ENCODE data around the gene CCDC92.

Gene CCDC92

DNA sequence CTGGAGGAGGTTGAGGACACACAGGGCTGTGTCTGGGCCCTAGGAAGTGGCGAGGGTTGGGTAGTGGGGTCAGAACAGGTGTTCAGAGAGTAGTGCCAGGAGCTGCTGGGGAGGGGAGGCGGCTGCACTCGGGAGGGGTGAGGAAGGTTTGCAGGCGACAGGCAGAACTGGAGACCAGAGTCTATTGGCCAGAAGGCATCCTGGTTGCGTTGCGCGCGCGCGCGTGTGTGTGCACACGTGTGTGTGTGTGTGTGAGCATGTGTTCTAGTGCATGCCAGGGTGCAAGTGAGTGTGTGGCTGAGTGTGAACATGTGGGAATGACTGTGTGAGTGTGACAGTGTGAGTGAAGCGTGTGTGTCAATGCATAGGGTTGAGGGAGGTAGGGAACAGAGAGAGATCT is 86.4 kb downstream of the CCDC92 start:
- H3K27me3 ChIP-seq (ENCODE audit: low read length) = no peaks in the 10 kb centered on the region
- no peak overlapping the region for H3K4me3 ChIP-seq (ENCODE audit: insufficient read depth, low read length, poor library complexity, severe bottlenecking)
- no peak overlapping the region for H2AFZ ChIP-seq (ENCODE audit: low read depth, low read length, severe bottlenecking)
- TF ChIP-seq, protein P1, sequence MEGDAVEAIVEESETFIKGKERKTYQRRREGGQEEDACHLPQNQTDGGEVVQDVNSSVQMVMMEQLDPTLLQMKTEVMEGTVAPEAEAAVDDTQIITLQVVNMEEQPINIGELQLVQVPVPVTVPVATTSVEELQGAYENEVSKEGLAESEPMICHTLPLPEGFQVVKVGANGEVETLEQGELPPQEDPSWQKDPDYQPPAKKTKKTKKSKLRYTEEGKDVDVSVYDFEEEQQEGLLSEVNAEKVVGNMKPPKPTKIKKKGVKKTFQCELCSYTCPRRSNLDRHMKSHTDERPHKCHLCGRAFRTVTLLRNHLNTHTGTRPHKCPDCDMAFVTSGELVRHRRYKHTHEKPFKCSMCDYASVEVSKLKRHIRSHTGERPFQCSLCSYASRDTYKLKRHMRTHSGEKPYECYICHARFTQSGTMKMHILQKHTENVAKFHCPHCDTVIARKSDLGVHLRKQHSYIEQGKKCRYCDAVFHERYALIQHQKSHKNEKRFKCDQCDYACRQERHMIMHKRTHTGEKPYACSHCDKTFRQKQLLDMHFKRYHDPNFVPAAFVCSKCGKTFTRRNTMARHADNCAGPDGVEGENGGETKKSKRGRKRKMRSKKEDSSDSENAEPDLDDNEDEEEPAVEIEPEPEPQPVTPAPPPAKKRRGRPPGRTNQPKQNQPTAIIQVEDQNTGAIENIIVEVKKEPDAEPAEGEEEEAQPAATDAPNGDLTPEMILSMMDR (IDR thresholded peaks at IDR 0.05; ENCODE audit: insufficient read depth, low read length, poor library complexity, severe bottlenecking) = no peak
- TF ChIP-seq EZH2phosphoT487 (conservative IDR thresholded peaks at IDR 0.05; ENCODE audit: low read length) = no peak
- no peak overlapping the region for H3K27ac ChIP-seq (ENCODE audit: low read depth, low read length)
- no peaks in the 10 kb centered on the region for H3K9me3 ChIP-seq (ENCODE audit: insufficient read depth, low read length)
- H3K36me3 ChIP-seq (ENCODE audit: low read length) = no peaks in the 10 kb centered on the region
- no peaks in the 10 kb centered on the region for H3K9me2 ChIP-seq (replicated peaks; ENCODE audit: insufficient read depth, low read length)
- no peaks in the 10 kb centered on the region for H3K79me2 ChIP-seq (ENCODE audit: insufficient read depth, low read length)
- no peaks in the 10 kb centered on the region for H3F3A ChIP-seq (ENCODE audit: insufficient read depth)
- no peak overlapping the region for H3K4me2 ChIP-seq (ENCODE audit: low read depth, low read length, poor library complexity, severe bottlenecking)
- H4K20me1 ChIP-seq (ENCODE audit: low read depth, low read length) = no peaks in the 10 kb centered on the region
- no peak overlapping the region for H3K9ac ChIP-seq (ENCODE audit: low read length)
